Right cardiac atrium (tissue), 5 donors: Measurements from ENCODE around the gene OCIAD1. TPM values are rescaled to one million over a fixed set of nuclear protein-coding genes. Genes with fewer than 3 reads are reported as not detected.
"Not testable (repeated sequence)": the region's sequence is repeated elsewhere in the genome, so short reads cannot be mapped to it uniquely, and the experiment has no call there.

Source experiments
- ATAC-seq, 2 donors: fragments of 200-7000 bp; cut with Tn5 transposase; one replicate each; pipeline versions ENCODE4 v1.8.0 to v1.9.1; 2020; ENCODE audit warnings: moderate library complexity in 2 of 2, mild to moderate bottlenecking in 1 of 2
- DNase-seq, 3 donors: peaks; one replicate each; pipeline ENCODE4 v3.0.0-alpha.2; 2020
- H3K27ac ChIP-seq: one replicate; pipeline ENCODE4 v1.5.1; 2013; ENCODE audit warnings: mild to moderate bottlenecking, low read length, control low read depth, moderate library complexity
- H3K27me3 ChIP-seq: one replicate; pipeline ENCODE4 v1.6.1; 2013; ENCODE audit not compliant: control insufficient read depth, insufficient read depth
- H3K4me1 ChIP-seq: one replicate; pipeline ENCODE4 v1.6.1; 2013; ENCODE audit warnings: low read length; ENCODE audit not compliant: control insufficient read depth, insufficient read depth
- H3K4me3 ChIP-seq: one replicate; pipeline ENCODE4 v1.5.1; 2013; ENCODE audit warnings: low read length, control low read depth
- H3K9me3 ChIP-seq: one replicate; pipeline ENCODE4 v1.6.1; 2013; ENCODE audit warnings: low read length; ENCODE audit not compliant: control insufficient read depth
- WGBS: extraction: QIAGEN DNeasy Blood & Tissue Kit; methylation state at CpG from one replicate; pipeline ENCODE4 v1.1.7; 2013; 5-methylcytosine and 5-hydroxymethylcytosine counted together
- intact Hi-C, 4 donors: fragments of 100-400 bp; cut with DNase I; formaldehyde crosslinking; loops; one replicate each; pipeline versions ENCODE4 v1.11.0 to v1.14.0; 2022 to 2023
- polyA plus RNA-seq: library from polyadenylated mRNA; stranded (reverse); fragments of 200-250 nt; gene quantifications from one replicate; pipeline ENCODE4 v1.2.3, GENCODE V29; 2013
- total RNA-seq, 4 donors: library from RNA; stranded (reverse); fragmentation: NEBNext Ultra II Directional; extraction: Animal tissue kit (Norgen Biotek cat#: 25700); gene quantifications; one replicate each; pipeline ENCODE4 v1.2.1, GENCODE V29; 2021
- donor health status: healthy with polysubstance abuse.
- donor health status: DM: no; HTN: yes; CAD: no.
- donor health status: DM: no; HTN: no; CAD: no.
- donor health status: DM: no; HTN: yes; CAD: no; lungs with severe emphysema.
- donor health status: DM: yes; HTN: yes; CAD: no.

OCIAD1 gene
- total and polyA plus RNA-seq, 5 donors = 150 to 193 (median 151) TPM

- 73% methylated on average over 1 of the region's 1 CpG for WGBS
- intact Hi-C loops = no loop called here
- Histone ChIP-seq H3K9me3 (no peaks in the 10 kb centered on the region), H3K4me3 (no peak overlapping the region), H3K27ac (no peak overlapping the region), H3K4me1 (peaks cover 2% of the 10 kb centered on the region), H3K27me3 (no peaks in the 10 kb centered on the region)
- no peak for DNase-seq
- no peak for ATAC-seq
Observed at GRCh38 chr4:48796927-48797679, 33.8 kb upstream of the OCIAD1 start.

GRCh38 chr4:48798117-48798516 is 32.8 kb upstream of the OCIAD1 start:
- intact Hi-C loops = no loop called here
- H3K27ac ChIP-seq = no peak overlapping the region
- no peaks in the 10 kb centered on the region for H3K9me3 ChIP-seq
- no peak for DNase-seq
- no peak for ATAC-seq
- WGBS = 92% methylated on average over 2 of the region's 2 CpGs
- no peaks in the 10 kb centered on the region for H3K27me3 ChIP-seq
- H3K4me1 ChIP-seq = peaks cover 2% of the 10 kb centered on the region
- no peak overlapping the region for H3K4me3 ChIP-seq

- no peak overlapping the region for H3K4me3 ChIP-seq
- no peaks in the 10 kb centered on the region for H3K27me3 ChIP-seq
- 41% methylated on average over 2 of the region's 2 CpGs for WGBS
- DNase-seq (no peak), ATAC-seq (no peak)
- H3K4me1 ChIP-seq = peaks cover 2% of the 10 kb centered on the region
- no peaks in the 10 kb centered on the region for H3K9me3 ChIP-seq
- intact Hi-C loops = no loop called here
- H3K27ac ChIP-seq = no peak overlapping the region
Observed at GRCh38 chr4:48799157-48799556, 31.7 kb upstream of the OCIAD1 start.

GRCh38 chr4:48800155-48800554 is 30.7 kb upstream of the OCIAD1 start:
- H3K27me3 ChIP-seq, H3K9me3 ChIP-seq, ATAC-seq, H3K4me3 ChIP-seq, DNase-seq, intact Hi-C loops, H3K4me1 ChIP-seq, H3K27ac ChIP-seq: not testable (repeated sequence)
- 83% methylated on average over 2 of the region's 2 CpGs for WGBS

GRCh38 chr4:48801016-48801715 is 29.7 kb upstream of the OCIAD1 start:
- Histone ChIP-seq H3K4me1 (peaks cover 5% of the 10 kb centered on the region), H3K4me3 (no peak overlapping the region), H3K9me3 (no peaks in the 10 kb centered on the region), H3K27me3 (no peaks in the 10 kb centered on the region), H3K27ac (no peak overlapping the region)
- DNase-seq (no peak), ATAC-seq (peak in 1 of 2 donors; percentile 17)
- intact Hi-C loops = no loop called here
- 61% methylated on average over 3 of the region's 3 CpGs for WGBS

GRCh38 chr4:48804584-48805301 is 26.1 kb upstream of the OCIAD1 start:
- ATAC-seq (peak; percentile 61 to 67), DNase-seq (no peak)
- Histone ChIP-seq H3K4me1 (peaks cover 5% of the 10 kb centered on the region), H3K27ac (no peak overlapping the region), H3K4me3 (no peak overlapping the region), H3K27me3 (no peaks in the 10 kb centered on the region), H3K9me3 (no peaks in the 10 kb centered on the region)
- 57% methylated on average over 8 of the region's 8 CpGs for WGBS
- intact Hi-C loops = no loop called here

GRCh38 chr4:48812866-48813265 is 18.0 kb upstream of the OCIAD1 start:
- ATAC-seq = no peak
- intact Hi-C loops = no loop called here
- Histone ChIP-seq H3K4me1 (no peaks in the 10 kb centered on the region), H3K4me3 (no peak overlapping the region), H3K9me3 (no peaks in the 10 kb centered on the region), H3K27ac (no peak overlapping the region), H3K27me3 (no peaks in the 10 kb centered on the region)
- 77% methylated on average over 6 of the region's 6 CpGs for WGBS
- no peak for DNase-seq

- Histone ChIP-seq H3K4me1 (no peaks in the 10 kb centered on the region), H3K27ac (no peak overlapping the region), H3K9me3 (no peaks in the 10 kb centered on the region), H3K27me3 (no peaks in the 10 kb centered on the region), H3K4me3 (no peak overlapping the region)
- DNase-seq (no peak), ATAC-seq (no peak)
- WGBS = 70% methylated on average over 1 of the region's 1 CpG
- intact Hi-C loops = no loop called here
Observed at GRCh38 chr4:48813964-48814363, 16.9 kb upstream of the OCIAD1 start.

- DNase-seq (no peak), ATAC-seq (no peak)
- intact Hi-C loops = no loop called here
- Histone ChIP-seq H3K9me3 (no peaks in the 10 kb centered on the region), H3K4me3 (no peak overlapping the region), H3K4me1 (no peaks in the 10 kb centered on the region), H3K27me3 (no peaks in the 10 kb centered on the region), H3K27ac (no peak overlapping the region)
- WGBS = 42% methylated on average over 2 of the region's 2 CpGs
Observed at GRCh38 chr4:48815483-48815882, 15.4 kb upstream of the OCIAD1 start.

GRCh38 chr4:48816297-48816696 is 14.6 kb upstream of the OCIAD1 start:
- H3K27ac ChIP-seq, ATAC-seq, DNase-seq, intact Hi-C loops, H3K27me3 ChIP-seq, H3K4me1 ChIP-seq, H3K9me3 ChIP-seq, H3K4me3 ChIP-seq: not testable (repeated sequence)
- 90% methylated on average over 7 of the region's 7 CpGs for WGBS

GRCh38 chr4:48816971-48817370 is 13.9 kb upstream of the OCIAD1 start:
- WGBS = 86% methylated on average over 6 of the region's 6 CpGs
- Histone ChIP-seq H3K27me3 (no peaks in the 10 kb centered on the region), H3K4me1 (no peaks in the 10 kb centered on the region), H3K4me3 (no peak overlapping the region), H3K9me3 (no peaks in the 10 kb centered on the region), H3K27ac (no peak overlapping the region)
- ATAC-seq (no peak), DNase-seq (no peak)
- intact Hi-C loops = no loop called here
